Measurements from ENCODE around the gene FKBP1B. TPM values are rescaled to one million over a fixed set of nuclear protein-coding genes. Genes with fewer than 3 reads are reported as not detected.

FKBP1B gene
- total RNA-seq, 1 donor from 2014 or later, result 20.6 TPM

GRCh38 chr2:24051833-24052232 is 2.3 kb downstream of the FKBP1B start:
- TF ChIP-seq, protein P1, sequence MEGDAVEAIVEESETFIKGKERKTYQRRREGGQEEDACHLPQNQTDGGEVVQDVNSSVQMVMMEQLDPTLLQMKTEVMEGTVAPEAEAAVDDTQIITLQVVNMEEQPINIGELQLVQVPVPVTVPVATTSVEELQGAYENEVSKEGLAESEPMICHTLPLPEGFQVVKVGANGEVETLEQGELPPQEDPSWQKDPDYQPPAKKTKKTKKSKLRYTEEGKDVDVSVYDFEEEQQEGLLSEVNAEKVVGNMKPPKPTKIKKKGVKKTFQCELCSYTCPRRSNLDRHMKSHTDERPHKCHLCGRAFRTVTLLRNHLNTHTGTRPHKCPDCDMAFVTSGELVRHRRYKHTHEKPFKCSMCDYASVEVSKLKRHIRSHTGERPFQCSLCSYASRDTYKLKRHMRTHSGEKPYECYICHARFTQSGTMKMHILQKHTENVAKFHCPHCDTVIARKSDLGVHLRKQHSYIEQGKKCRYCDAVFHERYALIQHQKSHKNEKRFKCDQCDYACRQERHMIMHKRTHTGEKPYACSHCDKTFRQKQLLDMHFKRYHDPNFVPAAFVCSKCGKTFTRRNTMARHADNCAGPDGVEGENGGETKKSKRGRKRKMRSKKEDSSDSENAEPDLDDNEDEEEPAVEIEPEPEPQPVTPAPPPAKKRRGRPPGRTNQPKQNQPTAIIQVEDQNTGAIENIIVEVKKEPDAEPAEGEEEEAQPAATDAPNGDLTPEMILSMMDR (conservative IDR thresholded peaks at IDR 0.05; ENCODE audit: low read depth, low read length), result no peak
- H3K4me3 ChIP-seq (ENCODE audit: low read depth, low read length), result no peak overlapping the region
- DNase-seq (ENCODE audit: low read depth), result no peak

- H3K4me3 ChIP-seq (ENCODE audit: low read depth, low read length), result no peak overlapping the region
- no peak for DNase-seq (ENCODE audit: low read depth)
- TF ChIP-seq, protein P1 (conservative IDR thresholded peaks at IDR 0.05; ENCODE audit: low read depth, low read length), result no peak
Observed at GRCh38 chr2:24052951-24053350, 3.4 kb downstream of the FKBP1B start.

DNA sequence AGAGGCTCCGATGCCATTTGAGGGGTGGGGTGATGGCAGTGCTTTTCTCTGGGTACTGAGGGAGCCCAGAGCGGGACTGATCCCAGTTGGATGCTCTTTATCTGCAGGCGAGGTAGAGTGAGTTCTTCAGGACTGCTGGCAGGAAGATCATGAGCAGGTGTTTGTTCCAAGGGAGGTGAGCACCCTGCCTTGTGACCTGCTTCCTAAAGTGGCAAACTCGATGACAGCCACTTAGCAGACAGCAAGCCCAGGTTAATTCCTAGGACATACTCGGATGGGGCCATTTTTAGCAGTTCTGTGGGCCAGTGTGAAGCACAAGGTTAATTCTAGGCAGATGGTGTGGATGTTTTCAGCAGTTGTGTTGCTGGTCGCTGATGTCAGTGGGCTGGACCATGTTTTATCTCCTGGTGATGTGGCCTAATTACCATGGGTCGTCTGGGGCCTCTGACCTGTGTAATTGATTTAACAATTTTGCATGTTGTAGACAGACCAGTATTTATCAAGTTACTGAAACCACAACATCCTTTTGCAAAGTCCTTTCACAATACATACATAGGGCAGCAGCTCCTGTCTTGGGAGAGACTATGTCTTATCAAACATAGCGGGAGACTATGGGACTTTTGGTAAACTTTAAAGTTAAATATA is 4.9 kb downstream of the FKBP1B start:
- no peak for DNase-seq (ENCODE audit: low read depth)
- no peak overlapping the region for H3K4me3 ChIP-seq (ENCODE audit: low read depth, low read length)
- TF ChIP-seq, protein P1 (conservative IDR thresholded peaks at IDR 0.05; ENCODE audit: low read depth, low read length), result no peak

GRCh38 chr2:24055750-24056149 is 6.2 kb downstream of the FKBP1B start:
- no peak overlapping the region for H3K4me3 ChIP-seq (ENCODE audit: low read depth, low read length)
- no peak for DNase-seq (ENCODE audit: low read depth)
- TF ChIP-seq, protein P1 (conservative IDR thresholded peaks at IDR 0.05; ENCODE audit: low read depth, low read length), result no peak

GRCh38 chr2:24058564-24059271 is 9.2 kb downstream of the FKBP1B start:
- TF ChIP-seq, protein P1 (conservative IDR thresholded peaks at IDR 0.05; ENCODE audit: low read depth, low read length), result no peak
- no peak overlapping the region for H3K4me3 ChIP-seq (ENCODE audit: low read depth, low read length)

DNA sequence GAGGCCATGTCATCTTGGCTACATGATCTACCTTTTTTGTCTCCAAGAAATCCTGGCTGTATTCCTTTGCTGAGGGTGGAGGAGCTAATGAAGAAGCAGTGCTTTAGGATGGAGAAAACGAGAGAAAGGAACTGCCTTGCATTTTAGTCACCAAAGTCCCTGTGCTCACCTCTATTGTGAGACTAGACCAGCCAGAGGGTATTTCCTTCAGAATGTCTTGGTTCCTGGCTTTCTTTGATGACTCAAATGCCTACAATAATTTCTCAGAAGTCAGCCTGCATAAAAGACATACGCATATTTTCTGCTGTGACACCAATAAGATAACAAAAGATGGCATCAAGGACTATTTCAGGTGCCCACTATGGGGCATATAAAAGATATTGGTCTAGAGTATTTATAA is 15.8 kb downstream of the FKBP1B start:
- no peak for DNase-seq (ENCODE audit: low read depth)
- no peak overlapping the region for H3K4me3 ChIP-seq (ENCODE audit: low read depth, low read length)
- TF ChIP-seq, protein P1 (conservative IDR thresholded peaks at IDR 0.05; ENCODE audit: low read depth, low read length), result no peak

More at GRCh38 chr2:24058564-24059271, 9.2 kb downstream of the FKBP1B start:
- no peak for DNase-seq (ENCODE audit: low read depth)
